ENCODE results near the gene SPINK5.

GRCh38 chr5:148060881-148061280 is 2.9 kb upstream of the SPINK5 start:
- TF ChIP-seq CTCF (IDR thresholded peaks at IDR 0.05) (no peak), POLR2AphosphoS5 (IDR thresholded peaks at IDR 0.05) (no peak)
